Measurements from ENCODE around the gene CARMIL3. TPM values are rescaled to one million over a fixed set of nuclear protein-coding genes. Genes with fewer than 3 reads are reported as not detected.

The CARMIL3 gene
- total and polyA plus RNA-seq, 7 experiments from 2014 or later = 0.08 to 1.7 (median 0.27) TPM; not detected in 2

DNA sequence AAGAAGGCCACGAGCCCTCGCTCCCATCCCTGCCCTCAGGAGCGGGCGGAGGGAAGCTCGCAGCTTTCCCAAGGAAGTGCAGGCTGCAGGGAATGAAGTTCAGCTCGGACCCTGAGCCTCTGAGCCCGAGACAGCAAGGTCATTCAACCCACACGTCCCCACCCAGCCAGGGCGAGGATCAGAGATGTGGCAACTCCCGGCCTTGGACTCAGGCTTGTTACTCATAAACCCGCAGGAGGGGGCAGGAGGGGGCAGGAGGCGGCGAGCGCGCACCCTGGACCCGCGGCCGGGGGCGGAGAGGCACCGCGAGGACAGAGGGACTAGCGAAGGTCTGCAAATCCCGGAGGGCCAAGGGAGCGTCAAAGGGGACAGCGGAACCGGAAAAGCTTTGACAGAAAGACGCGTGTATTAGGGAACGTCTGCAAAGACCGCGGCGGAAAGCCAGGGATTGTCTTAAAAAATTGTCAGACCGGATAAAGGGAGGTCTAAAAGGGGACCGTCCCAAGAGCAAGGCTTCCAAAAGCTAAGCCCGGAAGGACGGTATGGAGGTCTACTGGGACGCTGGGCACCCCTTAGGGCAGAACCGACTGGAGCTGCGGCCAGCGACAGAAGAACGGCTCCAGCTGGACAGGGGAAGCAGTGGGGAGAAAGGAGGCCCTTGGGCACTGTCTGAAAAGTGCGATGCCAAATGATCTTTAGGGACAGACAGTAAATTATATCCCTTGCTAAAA is 62.2 kb downstream of the CARMIL3 start:
- no peaks in the 10 kb centered on the region for H3K27me3 ChIP-seq (ENCODE audit: control insufficient read depth in 2 of 2, insufficient read depth in 2 of 2, low read length in 2 of 2)
- H3K4me3 Mint-ChIP-seq = peak overlapping the region; percentile 93 to 100 (median 96)
- peaks cover 5 to 32% (median 20%) of the 10 kb centered on the region in 5 donors for H3K36me3 Mint-ChIP-seq
- ChIA-PET CTCF (interaction anchor here (0.5 to 3.8 kb wide), 13 partner anchors 9 to 128 kb away, joined by 3 to 19 read pairs (median 4); partner anchors contain the start of genes EMC9, IRF9, PSME2 and RNF31), POLR2A (interaction anchor here (0.6 to 15.5 kb wide), 39 partner anchors 10 to 813 kb away, joined by 3 to 298 read pairs (median 5); partner anchors contain the start of genes CARMIL3, CBLN3, CHMP4A and EMC9)
- H3K9me3 Mint-ChIP-seq = peaks cover 0 to 6% (median 0%) of the 10 kb centered on the region in 11 donors
- H3K27ac ChIP-seq (ENCODE audit: low read depth, low read length) = peak overlapping the region; percentile 93
- no peaks in the 10 kb centered on the region for H3K9me3 ChIP-seq (ENCODE audit: control insufficient read depth in 2 of 3, low read length in 3 of 3)
- H3K36me3 ChIP-seq (ENCODE audit: control insufficient read depth in 2 of 3, insufficient read depth in 3 of 3, low read length in 3 of 3) = peaks cover 0 to 30% (median 23%) of the 10 kb centered on the region in 3 experiments
- H3K27me3 Mint-ChIP-seq = peaks cover 0 to 3% (median 0%) of the 10 kb centered on the region in 5 donors
- H3K4me1 Mint-ChIP-seq = peaks cover 22 to 43% (median 38%) of the 10 kb centered on the region in 7 donors
- peak overlapping the region; percentile 96 to 100 (median 99) for H3K27ac Mint-ChIP-seq
- ATAC-seq (peak; percentile 26), DNase-seq (peak in 5 of 9 donors; percentile 62 to 89 (median 83))
- peak overlapping the region; percentile 99 for H3K4me3 ChIP-seq (ENCODE audit: low read length)
- intact Hi-C loops (cut with micrococcal nuclease) = loop anchor here (1.0 to 10.0 kb wide), 24 partner anchors 20 to 1019 kb away; partner anchors contain the start of genes ACIN1 (in 2 of the 2), C14orf119 (in 2 of the 2), CHMP4A (in 2 of the 2) and EMC9 (in 2 of the 2)
- H3K4me1 ChIP-seq (ENCODE audit: control insufficient read depth in 2 of 2, insufficient read depth in 2 of 2, low read length in 2 of 2) = peaks cover 22 to 23% of the 10 kb centered on the region in 2 donors

- ATAC-seq (peak; percentile 90), DNase-seq (peak; percentile 97 to 100 (median 100))
- Histone ChIP-seq H3K27me3 (ENCODE audit: control insufficient read depth in 2 of 2, insufficient read depth in 2 of 2, low read length in 2 of 2) (no peaks in the 10 kb centered on the region), H3K4me3 (ENCODE audit: low read length) (peak within 1 kb of the TSS; percentile 99), H3K9me3 (ENCODE audit: control insufficient read depth in 2 of 3, low read length in 3 of 3) (no peaks in the 10 kb centered on the region), H3K4me1 (ENCODE audit: control insufficient read depth in 2 of 2, insufficient read depth in 2 of 2, low read length in 2 of 2) (peaks cover 18 to 20% of the 10 kb centered on the region in 2 donors), H3K36me3 (ENCODE audit: control insufficient read depth in 2 of 3, insufficient read depth in 3 of 3, low read length in 3 of 3) (peaks cover 0 to 39% (median 31%) of the 10 kb centered on the region in 3 experiments), H3K27ac (ENCODE audit: low read depth, low read length) (peak within 1 kb of the TSS; percentile 93)
- intact Hi-C loops (cut with micrococcal nuclease) = loop anchor here (1.0 to 10.0 kb wide), 26 partner anchors 18 to 1020 kb away; partner anchors contain the start of genes ACIN1 (in 2 of the 2), C14orf119 (in 2 of the 2), CHMP4A (in 2 of the 2) and EMC9 (in 2 of the 2)
- Mint-ChIP-seq H3K4me1 (peaks cover 18 to 44% (median 37%) of the 10 kb centered on the region in 7 donors), H3K9me3 (peaks cover 0 to 6% (median 0%) of the 10 kb centered on the region in 11 donors), H3K36me3 (peaks cover 9 to 37% (median 27%) of the 10 kb centered on the region in 5 donors), H3K4me3 (peak within 1 kb of the TSS; percentile 93 to 100 (median 96)), H3K27ac (peak within 1 kb of the TSS; percentile 96 to 100 (median 99)), H3K27me3 (peaks cover 0 to 3% (median 0%) of the 10 kb centered on the region in 5 donors)
- POLR2A ChIA-PET = interaction anchor here (0.6 to 15.5 kb wide), 45 partner anchors 9 to 813 kb away, joined by 3 to 298 read pairs (median 4); partner anchors contain the start of genes CARMIL3, CBLN3, CHMP4A and EMC9
- CTCF ChIA-PET = interaction anchor here (0.5 to 3.8 kb wide), 14 partner anchors 10 to 128 kb away, joined by 3 to 19 read pairs (median 4); partner anchors contain the start of genes EMC9, IRF9, PSME2 and RNF31
Measured at GRCh38 chr14:24114532-24115421, 63.0 kb downstream of the CARMIL3 start, which contains the start of the genes DCAF11 and NRL. Gene DCAF11 (plus strand): TSS chr14:24114777. CDS start chr14:24115595, 818 bp downstream. Gene NRL (minus strand): TSS chr14:24114949. CDS start chr14:24082848, 32,101 bp downstream.

DNA sequence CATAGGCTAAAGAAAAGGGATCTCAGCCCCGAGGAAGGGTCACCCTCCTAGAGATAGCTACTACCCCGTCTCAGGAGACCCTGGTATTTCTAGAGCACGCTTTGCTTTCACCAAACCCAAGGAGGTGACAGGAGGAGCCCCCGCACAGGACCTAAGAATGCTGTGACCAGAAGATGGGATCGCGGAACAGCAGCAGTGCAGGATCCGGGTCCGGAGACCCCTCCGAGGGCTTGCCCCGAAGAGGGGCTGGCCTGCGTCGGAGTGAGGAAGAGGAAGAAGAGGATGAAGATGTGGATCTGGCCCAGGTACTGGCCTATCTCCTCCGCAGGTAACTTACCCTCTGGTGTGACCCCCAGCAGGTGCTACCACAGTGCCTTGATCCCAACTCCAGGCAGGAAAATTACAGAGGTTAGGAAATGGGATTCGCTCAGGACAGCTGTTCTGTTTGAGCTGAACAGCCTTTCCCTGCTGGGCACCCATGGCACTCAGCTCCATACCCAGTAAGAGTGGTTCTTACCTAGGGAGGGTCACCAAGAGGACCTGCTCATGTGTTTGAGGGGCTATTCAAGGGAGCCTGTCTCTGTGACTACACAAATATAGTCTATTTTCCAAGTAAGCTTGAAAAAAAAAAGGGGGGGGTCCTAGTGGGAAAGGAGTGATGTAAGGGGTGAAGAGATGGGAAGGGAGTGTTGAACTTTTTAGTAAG is 63.8 kb downstream of the CARMIL3 start:
- no peak for DNase-seq
- Histone ChIP-seq H3K4me3 (ENCODE audit: low read length) (peak overlapping the region; percentile 99), H3K9me3 (ENCODE audit: control insufficient read depth in 2 of 3, low read length in 3 of 3) (no peaks in the 10 kb centered on the region), H3K36me3 (ENCODE audit: control insufficient read depth in 2 of 3, insufficient read depth in 3 of 3, low read length in 3 of 3) (peaks cover 1 to 42% (median 34%) of the 10 kb centered on the region in 3 experiments), H3K27me3 (ENCODE audit: control insufficient read depth in 2 of 2, insufficient read depth in 2 of 2, low read length in 2 of 2) (no peaks in the 10 kb centered on the region), H3K27ac (ENCODE audit: low read depth, low read length) (peak overlapping the region; percentile 93), H3K4me1 (ENCODE audit: control insufficient read depth in 2 of 2, insufficient read depth in 2 of 2, low read length in 2 of 2) (peaks cover 18 to 20% of the 10 kb centered on the region in 2 donors)
- Mint-ChIP-seq H3K4me1 (peaks cover 18 to 44% (median 37%) of the 10 kb centered on the region in 7 donors), H3K27me3 (peaks cover 0 to 3% (median 0%) of the 10 kb centered on the region in 5 donors), H3K27ac (peak overlapping the region; percentile 96 to 100 (median 99)), H3K9me3 (peaks cover 0 to 6% (median 0%) of the 10 kb centered on the region in 11 donors), H3K4me3 (peak overlapping the region; percentile 93 to 100 (median 96)), H3K36me3 (peaks cover 9 to 38% (median 27%) of the 10 kb centered on the region in 5 donors)
- ATAC-seq = no peak
- intact Hi-C loops (cut with micrococcal nuclease) = loop anchor here (1.0 to 10.0 kb wide), 10 partner anchors 17 to 1021 kb away; partner anchors contain the start of genes ACIN1 (in 2 of the 2), C14orf119 (in 2 of the 2), GMPR2 (in 2 of the 2) and IPO4 (in 2 of the 2)
- ChIA-PET POLR2A (interaction anchor here (0.6 to 15.5 kb wide), 27 partner anchors 8 to 327 kb away, joined by 3 to 298 read pairs (median 8); partner anchors contain the start of genes CARMIL3, CBLN3, CHMP4A and EMC9), CTCF (interaction anchor here (0.6 to 3.8 kb wide), 9 partner anchors 16 to 60 kb away, joined by 3 to 19 read pairs (median 6); partner anchors contain the start of genes EMC9, IRF9, PSME1 and PSME2)

DNA sequence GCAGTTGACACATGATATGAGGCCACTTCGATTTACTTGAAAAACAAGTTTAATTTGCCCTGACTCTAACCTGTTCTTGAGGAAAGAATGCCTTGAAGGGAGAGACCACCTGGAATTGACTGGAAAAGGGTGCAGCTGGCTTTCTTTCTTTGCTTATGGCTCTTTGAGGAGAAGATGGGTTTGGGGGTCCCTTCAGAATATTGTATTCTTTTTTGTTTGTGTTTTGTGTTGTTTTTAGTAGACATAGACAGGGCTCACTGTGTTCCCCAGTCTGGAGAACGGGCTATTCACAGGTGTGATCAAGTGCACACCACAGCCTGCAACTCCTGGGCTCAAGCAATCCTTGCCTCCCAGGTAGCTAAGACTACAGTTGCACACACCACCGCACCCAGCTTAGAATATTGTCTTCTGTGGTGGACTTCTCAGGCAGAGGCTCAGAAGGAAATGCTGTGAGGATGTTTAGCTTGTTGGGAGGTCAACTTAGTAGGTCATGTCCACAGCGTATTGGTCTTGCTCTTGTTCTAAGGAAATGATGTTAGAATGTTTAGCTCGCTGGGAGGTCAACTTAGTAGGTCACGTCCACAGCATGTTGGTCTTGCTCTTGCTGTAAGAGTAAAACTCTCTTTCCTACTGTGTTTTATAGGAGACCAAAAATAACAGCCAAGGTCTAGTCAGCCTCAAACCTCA is 64.5 kb downstream of the CARMIL3 start:
- H3K9me3 Mint-ChIP-seq = peaks cover 0 to 6% (median 0%) of the 10 kb centered on the region in 11 donors
- H3K36me3 Mint-ChIP-seq = peaks cover 9 to 41% (median 27%) of the 10 kb centered on the region in 5 donors
- H3K27ac Mint-ChIP-seq = peak overlapping the region; percentile 96 to 100 (median 99)
- H3K9me3 ChIP-seq (ENCODE audit: control insufficient read depth in 2 of 3, low read length in 3 of 3) = no peaks in the 10 kb centered on the region
- peaks cover 18 to 20% of the 10 kb centered on the region in 2 donors for H3K4me1 ChIP-seq (ENCODE audit: control insufficient read depth in 2 of 2, insufficient read depth in 2 of 2, low read length in 2 of 2)
- peaks cover 8 to 49% (median 36%) of the 10 kb centered on the region in 3 experiments for H3K36me3 ChIP-seq (ENCODE audit: control insufficient read depth in 2 of 3, insufficient read depth in 3 of 3, low read length in 3 of 3)
- peak overlapping the region; percentile 99 for H3K4me3 ChIP-seq (ENCODE audit: low read length)
- H3K27ac ChIP-seq (ENCODE audit: low read depth, low read length) = peak overlapping the region; percentile 93
- H3K4me1 Mint-ChIP-seq = peaks cover 18 to 44% (median 37%) of the 10 kb centered on the region in 7 donors
- DNase-seq (no peak), ATAC-seq (no peak)
- peak overlapping the region; percentile 93 to 100 (median 96) for H3K4me3 Mint-ChIP-seq
- H3K27me3 Mint-ChIP-seq = peaks cover 0 to 3% (median 0%) of the 10 kb centered on the region in 5 donors
- CTCF ChIA-PET = interaction anchor here (0.6 to 3.8 kb wide), 6 partner anchors 20 to 198 kb away, joined by 3 to 19 read pairs (median 6); partner anchors contain the start of genes CIDEB, IRF9 and PSME1
- intact Hi-C loops (cut with micrococcal nuclease) = loop anchor here (10.0 kb wide), 4 partner anchors 559 to 1021 kb away; partner anchors contain the start of genes ACIN1 (in 2 of the 2), C14orf119 (in 2 of the 2), BCL2L2 (in 1 of the 2) and PPP1R3E (in 1 of the 2)
- no peaks in the 10 kb centered on the region for H3K27me3 ChIP-seq (ENCODE audit: control insufficient read depth in 2 of 2, insufficient read depth in 2 of 2, low read length in 2 of 2)
- POLR2A ChIA-PET = interaction anchor here (0.6 to 15.5 kb wide), 14 partner anchors 10 to 313 kb away, joined by 3 to 298 read pairs (median 4); partner anchors contain the start of genes CBLN3, EMC9, FITM1 and IPO4

All from naive thymus-derived CD4-positive, alpha-beta T cell (primary cell).